BLaER1 treated with 17β-estradiol and CSF1 and Interleukin-3, amounts not matched to agents 10 nM and 100 nM (cell line): ENCODE measurements around the gene TNK2.
A peak's percentile ranks its signal among the peaks of the same experiment; 100 is the strongest.
"Not testable (repeated sequence)": the region's sequence is repeated elsewhere in the genome, so short reads cannot be mapped to it uniquely, and the experiment has no call there.

Experiments used
- H3K27ac ChIP-seq, 11 experiments: shearing (Covaris generic); formaldehyde crosslinking; 2 replicates each; pipeline ENCODE4 v1.8.1; 2022
- H3K27me3 ChIP-seq, 11 experiments: shearing (Covaris generic); formaldehyde crosslinking; 2 replicates each; pipeline ENCODE4 v1.8.1; 2022
- H3K36me3 ChIP-seq, 11 experiments: shearing (Covaris generic); formaldehyde crosslinking; 2 replicates each; pipeline ENCODE4 v1.8.1; 2022
- H3K4me1 ChIP-seq, 10 experiments: shearing (Covaris generic); formaldehyde crosslinking; 2 replicates each; pipeline ENCODE4 v1.8.1; 2022
- H3K4me2 ChIP-seq, 11 experiments: shearing (Covaris generic); formaldehyde crosslinking; 2 replicates each; pipeline ENCODE4 v1.8.1; 2022
- H3K4me3 ChIP-seq, 10 experiments: shearing (Covaris generic); formaldehyde crosslinking; 2 replicates each; pipeline ENCODE4 v1.8.1; 2022
- H3K9ac ChIP-seq, 11 experiments: shearing (Covaris generic); formaldehyde crosslinking; 2 replicates each; pipeline ENCODE4 v1.8.1; 2022
- H3K9me3 ChIP-seq, 11 experiments: shearing (Covaris generic); formaldehyde crosslinking; replicated peaks in 1 of 11; 2 replicates each; pipeline ENCODE4 v1.8.1; 2022
- H4K20me1 ChIP-seq, 11 experiments: shearing (Covaris generic); formaldehyde crosslinking; 2 replicates each; pipeline ENCODE4 v1.8.1; 2022
- Cebpa-rat ChIP-seq, 11 experiments: shearing (Covaris generic); IDR thresholded peaks; 2 replicates each; pipeline ENCODE4 v1.8.1; 2022

The TNK2 gene

GRCh38 chr3:195902634-195903033 is 5.7 kb downstream of the TNK2 start:
- TF ChIP-seq Cebpa-rat (IDR thresholded peaks at IDR 0.05): peak in 1 of 11 experiments; percentile 37; a peak in 3 of 22 replicates

GRCh38 chr3:195901836-195902585 is 6.3 kb downstream of the TNK2 start:
- Histone ChIP-seq H3K4me3 (0 out of 20 replicates have a peak overlapping the region, but pooled peaks of 1 of the 10 experiments have one; percentile 52), H3K27ac (peak overlapping the region; percentile 74 to 91 (median 88)), H3K4me2 (peak overlapping the region; percentile 87 to 100 (median 99)), H3K9ac (peak overlapping the region; percentile 63 to 77 (median 69); a peak in 19 of 22 replicates), H3K4me1 (peaks cover 96 to 100% (median 98%) of the 10 kb centered on the region in 10 experiments)
- not testable (repeated sequence) for H4K20me1 ChIP-seq, H3K36me3 ChIP-seq, H3K27me3 ChIP-seq, H3K9me3 ChIP-seq

More at GRCh38 chr3:195902634-195903033, 5.7 kb downstream of the TNK2 start:
- Histone ChIP-seq H3K4me2 (peak overlapping the region; percentile 87 to 100 (median 99)), H3K27ac (peak overlapping the region in 10 of 11 experiments; percentile 81 to 91 (median 88); a peak in 20 of 22 replicates), H3K4me3 (peak overlapping the region in 1 of 10 experiments; percentile 18; a peak in 1 of 20 replicates), H3K9ac (peak overlapping the region in 5 of 11 experiments; percentile 12 to 70 (median 63); a peak in 9 of 22 replicates), H3K4me1 (peaks cover 97 to 100% (median 98%) of the 10 kb centered on the region in 10 experiments)
- not testable (repeated sequence) for H3K27me3 ChIP-seq, H4K20me1 ChIP-seq, H3K9me3 ChIP-seq, H3K36me3 ChIP-seq

- Histone ChIP-seq H3K9me3 (no peaks in the 10 kb centered on the region), H3K9ac (peak overlapping the region; percentile 63 to 77 (median 69)), H3K27ac (peak overlapping the region; percentile 74 to 91 (median 88)), H3K4me3 (peak overlapping the region in 7 of 10 experiments; percentile 1 to 52 (median 25); a peak in 11 of 20 replicates), H3K36me3 (no peaks in the 10 kb centered on the region), H3K27me3 (no peaks in the 10 kb centered on the region), H4K20me1 (peaks cover 0 to 8% (median 0%) of the 10 kb centered on the region in 11 experiments; a peak in 3 of 22 replicates), H3K4me1 (peaks cover 94 to 100% (median 96%) of the 10 kb centered on the region in 10 experiments), H3K4me2 (peak overlapping the region; percentile 87 to 100 (median 99))
- TF ChIP-seq Cebpa-rat (IDR thresholded peaks at IDR 0.05): no peak
Observed at GRCh38 chr3:195900436-195901355, 7.7 kb downstream of the TNK2 start.

- Histone ChIP-seq H3K4me2 (peak overlapping the region; percentile 87 to 100 (median 99)), H3K9ac (peak overlapping the region; percentile 63 to 77 (median 69); a peak in 21 of 22 replicates), H3K27me3 (no peaks in the 10 kb centered on the region), H3K36me3 (no peaks in the 10 kb centered on the region), H3K9me3 (no peaks in the 10 kb centered on the region), H3K4me1 (peaks cover 86 to 98% (median 90%) of the 10 kb centered on the region in 10 experiments), H3K27ac (peak overlapping the region; percentile 74 to 91 (median 88)), H3K4me3 (peak overlapping the region in 6 of 10 experiments; percentile 1 to 52 (median 30); a peak in 9 of 20 replicates), H4K20me1 (peaks cover 0 to 9% (median under 1%) of the 10 kb centered on the region in 11 experiments; a peak in 6 of 22 replicates)
- no peak for TF ChIP-seq Cebpa-rat (IDR thresholded peaks at IDR 0.05)
Observed at GRCh38 chr3:195899701-195900435, 8.5 kb downstream of the TNK2 start.

- peak overlapping the region in 1 of 10 experiments; percentile 26; a peak in 1 of 20 replicates for H3K4me3 ChIP-seq
- peak overlapping the region in 5 of 11 experiments; percentile 1 to 52 (median 24); a peak in 5 of 22 replicates for H3K9ac ChIP-seq
- peak overlapping the region in 7 of 11 experiments; percentile 13 to 59 (median 44); a peak in 10 of 22 replicates for H3K27ac ChIP-seq
- peak overlapping the region; percentile 65 to 100 (median 96) for H3K4me2 ChIP-seq
- H3K4me1 ChIP-seq: peaks cover 84 to 98% (median 90%) of the 10 kb centered on the region in 10 experiments
- H3K36me3 ChIP-seq: no peaks in the 10 kb centered on the region
- TF ChIP-seq Cebpa-rat (IDR thresholded peaks at IDR 0.05): no peak
- no peaks in the 10 kb centered on the region for H3K9me3 ChIP-seq
- H4K20me1 ChIP-seq: peaks cover 15 to 27% (median 19%) of the 10 kb centered on the region in 11 experiments; a peak in 21 of 22 replicates
- H3K27me3 ChIP-seq: no peaks in the 10 kb centered on the region
Observed at GRCh38 chr3:195897853-195898415, 10.4 kb downstream of the TNK2 start.

GRCh38 chr3:195897081-195897852 is 11.1 kb downstream of the TNK2 start:
- peak overlapping the region in 9 of 11 experiments; percentile 11 to 88 (median 82); a peak in 14 of 22 replicates for H3K9ac ChIP-seq

More at GRCh38 chr3:195897081-195897852, 11.1 kb downstream of the TNK2 start:
- Histone ChIP-seq H3K4me1 (peaks cover 82 to 97% (median 89%) of the 10 kb centered on the region in 10 experiments), H3K27ac (peak overlapping the region in 9 of 11 experiments; percentile 67 to 89 (median 84); a peak in 15 of 22 replicates), H4K20me1 (peaks cover 18 to 32% (median 23%) of the 10 kb centered on the region in 11 experiments; a peak in 21 of 22 replicates), H3K4me3 (no peak overlapping the region), H3K4me2 (peak overlapping the region; percentile 87 to 100 (median 99)), H3K9me3 (no peaks in the 10 kb centered on the region), H3K36me3 (no peaks in the 10 kb centered on the region), H3K27me3 (no peaks in the 10 kb centered on the region)
- TF ChIP-seq Cebpa-rat (IDR thresholded peaks at IDR 0.05): no peak
